Osteoblast (primary cell): Measurements from ENCODE around the gene EHBP1. TPM values are rescaled to one million over a fixed set of nuclear protein-coding genes. Genes with fewer than 3 reads are reported as not detected.

Source experiments
- DNase-seq: peaks from one replicate; pipeline ENCODE4 v3.0.0; 2011; ENCODE audit warnings: low spot score, mixed read lengths; ENCODE audit not compliant: insufficient read length; ENCODE audit errors: missing footprints
- H2AFZ ChIP-seq: 2 replicates; pipeline ENCODE4 v1.6.0; 2011; ENCODE audit warnings: mild to moderate bottlenecking, low read length
- H3K27ac ChIP-seq: 2 replicates; pipeline ENCODE4 v1.5.1; 2011; ENCODE audit warnings: mild to moderate bottlenecking, low read depth, low read length, moderate library complexity
- H3K27me3 ChIP-seq: 2 replicates; pipeline ENCODE4 v1.6.0; 2012; ENCODE audit warnings: mild to moderate bottlenecking, control low read depth, inconsistent platforms, low read length, moderate library complexity; ENCODE audit not compliant: insufficient read depth
- H3K36me3 ChIP-seq: 2 replicates; pipeline ENCODE4 v1.5.1; 2011; ENCODE audit warnings: mild to moderate bottlenecking, low read length, control low read depth, moderate library complexity; ENCODE audit not compliant: insufficient read depth
- H3K4me1 ChIP-seq: 2 replicates; pipeline ENCODE4 v1.5.1; 2011; ENCODE audit warnings: mild to moderate bottlenecking, low read length, control low read depth, moderate library complexity; ENCODE audit not compliant: insufficient read depth
- H3K4me2 ChIP-seq: 2 replicates; pipeline ENCODE4 v1.6.0; 2011; ENCODE audit warnings: mild to moderate bottlenecking, low read length; ENCODE audit not compliant: insufficient read depth
- H3K4me3 ChIP-seq: fragments of 200-600 bp; sonication (generic); 3 replicates; pipeline ENCODE4 v1.5.1; 2012; ENCODE audit warnings: mild to moderate bottlenecking, low read length, inconsistent platforms; ENCODE audit not compliant: insufficient read depth
- H3K79me2 ChIP-seq: 2 replicates; pipeline ENCODE4 v1.6.0; 2012; ENCODE audit warnings: mild to moderate bottlenecking, low read length, control low read depth, inconsistent platforms; ENCODE audit not compliant: insufficient read depth
- H3K9me3 ChIP-seq: 2 replicates; pipeline ENCODE4 v1.5.1; 2011; ENCODE audit warnings: low read depth, low read length, control low read depth
- H4K20me1 ChIP-seq: 2 replicates; pipeline ENCODE4 v1.6.0; 2012; ENCODE audit warnings: mild to moderate bottlenecking, low read length, control low read depth; ENCODE audit not compliant: insufficient read depth
- total RNA-seq: library from RNA; depleted of rRNA; stranded (reverse); fragments of >200 nt; gene quantifications from 2 replicates; pipeline ENCODE4 v1.2.3, GENCODE V29; 2012
- TF ChIP-seq, protein P1 (sequence below): IDR thresholded peaks from 2 replicates; pipeline ENCODE4 v1.5.1; 2011; ENCODE audit warnings: mild to moderate bottlenecking, low read depth, low read length, moderate library complexity; ENCODE audit errors: extremely low read depth

Gene EHBP1
- total RNA-seq, 1 donor: 96.3 TPM

DNA sequence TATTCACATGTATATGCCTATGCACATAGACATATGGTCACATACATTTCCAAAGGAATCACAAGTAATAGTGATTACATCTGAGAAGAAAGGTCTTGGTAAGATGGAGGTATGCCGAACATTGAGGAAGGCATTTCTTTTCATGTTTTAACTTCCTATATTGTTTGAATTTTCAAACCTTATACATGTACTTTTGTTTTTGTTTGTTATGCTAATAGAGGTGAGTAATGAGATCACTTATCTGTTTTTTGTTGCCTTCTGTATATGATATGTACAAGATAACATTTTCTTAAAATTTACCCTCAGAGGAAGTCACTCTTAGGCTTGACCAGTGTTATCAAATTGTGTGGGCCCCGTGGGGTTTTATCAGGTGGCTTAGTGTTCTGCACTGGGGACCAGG is 178.6 kb downstream of the EHBP1 start:
- no peak overlapping the region for H3K27ac ChIP-seq
- no peaks in the 10 kb centered on the region for H3K27me3 ChIP-seq
- TF ChIP-seq, protein P1, sequence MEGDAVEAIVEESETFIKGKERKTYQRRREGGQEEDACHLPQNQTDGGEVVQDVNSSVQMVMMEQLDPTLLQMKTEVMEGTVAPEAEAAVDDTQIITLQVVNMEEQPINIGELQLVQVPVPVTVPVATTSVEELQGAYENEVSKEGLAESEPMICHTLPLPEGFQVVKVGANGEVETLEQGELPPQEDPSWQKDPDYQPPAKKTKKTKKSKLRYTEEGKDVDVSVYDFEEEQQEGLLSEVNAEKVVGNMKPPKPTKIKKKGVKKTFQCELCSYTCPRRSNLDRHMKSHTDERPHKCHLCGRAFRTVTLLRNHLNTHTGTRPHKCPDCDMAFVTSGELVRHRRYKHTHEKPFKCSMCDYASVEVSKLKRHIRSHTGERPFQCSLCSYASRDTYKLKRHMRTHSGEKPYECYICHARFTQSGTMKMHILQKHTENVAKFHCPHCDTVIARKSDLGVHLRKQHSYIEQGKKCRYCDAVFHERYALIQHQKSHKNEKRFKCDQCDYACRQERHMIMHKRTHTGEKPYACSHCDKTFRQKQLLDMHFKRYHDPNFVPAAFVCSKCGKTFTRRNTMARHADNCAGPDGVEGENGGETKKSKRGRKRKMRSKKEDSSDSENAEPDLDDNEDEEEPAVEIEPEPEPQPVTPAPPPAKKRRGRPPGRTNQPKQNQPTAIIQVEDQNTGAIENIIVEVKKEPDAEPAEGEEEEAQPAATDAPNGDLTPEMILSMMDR: no peak
- no peaks in the 10 kb centered on the region for H3K9me3 ChIP-seq
- no peaks in the 10 kb centered on the region for H3K79me2 ChIP-seq
- DNase-seq: peak; percentile 79
- H3K4me1 ChIP-seq: peaks cover 10% of the 10 kb centered on the region
- no peak overlapping the region for H3K4me3 ChIP-seq
- no peak overlapping the region for H3K4me2 ChIP-seq
- peaks cover 8% of the 10 kb centered on the region for H4K20me1 ChIP-seq
- no peaks in the 10 kb centered on the region for H3K36me3 ChIP-seq
- no peak overlapping the region for H2AFZ ChIP-seq

DNA sequence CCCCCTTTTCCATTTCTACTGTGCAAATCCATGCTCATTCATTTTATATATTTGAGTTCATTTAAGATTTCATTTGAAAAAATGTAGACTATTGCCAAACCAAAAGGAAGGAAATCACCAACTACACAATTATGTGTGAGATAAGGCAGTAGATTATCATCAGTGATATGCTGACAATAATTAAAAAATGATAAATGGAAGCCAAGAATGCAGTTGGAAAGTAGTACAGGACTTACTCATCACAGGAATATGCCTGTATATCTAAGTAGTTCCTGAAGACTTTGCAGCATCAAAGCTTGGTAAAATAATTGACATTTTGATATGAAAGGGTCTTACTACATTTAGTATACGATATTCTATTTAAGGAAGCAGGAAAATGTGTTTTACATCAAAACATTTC is 179.0 kb downstream of the EHBP1 start:
- Histone ChIP-seq H3K4me1 (peaks cover 10% of the 10 kb centered on the region), H3K4me3 (no peak overlapping the region), H3K9me3 (no peaks in the 10 kb centered on the region), H3K4me2 (no peak overlapping the region), H3K36me3 (no peaks in the 10 kb centered on the region), H3K79me2 (no peaks in the 10 kb centered on the region), H3K27me3 (no peaks in the 10 kb centered on the region), H2AFZ (no peak overlapping the region), H3K27ac (no peak overlapping the region), H4K20me1 (peaks cover 8% of the 10 kb centered on the region)
- TF ChIP-seq, protein P1: no peak
- no peak for DNase-seq

DNA sequence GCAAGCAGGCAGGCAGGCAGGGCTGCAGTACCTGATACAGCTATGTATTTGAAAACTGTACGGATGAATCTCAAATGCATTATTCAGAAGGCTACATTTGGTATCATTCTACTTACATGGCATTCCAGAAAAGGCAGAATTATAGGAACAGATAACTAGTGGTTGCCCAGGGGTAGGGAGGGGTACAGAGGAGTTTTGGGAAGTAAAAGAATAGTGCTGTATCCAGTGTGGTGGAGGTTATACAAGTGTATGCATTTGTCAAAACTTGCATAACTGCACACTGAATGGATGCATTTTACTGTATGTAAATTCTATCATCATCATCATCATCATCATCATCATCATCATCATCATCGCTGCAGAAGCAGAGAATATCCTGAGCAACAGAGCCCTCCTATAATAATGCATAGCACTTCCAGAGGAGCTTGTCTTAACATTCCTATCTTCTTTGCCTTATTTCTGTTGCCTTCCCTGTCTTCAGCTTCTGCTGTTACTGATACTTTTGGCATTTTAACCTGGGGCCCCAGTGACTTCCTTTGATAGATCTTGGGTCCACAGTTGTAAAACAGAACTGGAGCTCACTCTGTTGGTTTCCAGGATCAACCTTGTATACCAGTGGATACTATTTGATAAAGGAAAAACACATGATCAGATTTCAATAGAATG is 189.6 kb downstream of the EHBP1 start:
- H3K4me3 ChIP-seq: no peak overlapping the region
- no peaks in the 10 kb centered on the region for H3K9me3 ChIP-seq
- no peak overlapping the region for H3K4me2 ChIP-seq
- TF ChIP-seq, protein P1: no peak
- H3K36me3 ChIP-seq: peaks cover 3% of the 10 kb centered on the region
- no peak overlapping the region for H3K27ac ChIP-seq
- H3K27me3 ChIP-seq: no peaks in the 10 kb centered on the region
- H3K79me2 ChIP-seq: no peaks in the 10 kb centered on the region
- H2AFZ ChIP-seq: no peak overlapping the region
- DNase-seq: no peak
- H4K20me1 ChIP-seq: peaks cover 4% of the 10 kb centered on the region
- no peaks in the 10 kb centered on the region for H3K4me1 ChIP-seq

DNA sequence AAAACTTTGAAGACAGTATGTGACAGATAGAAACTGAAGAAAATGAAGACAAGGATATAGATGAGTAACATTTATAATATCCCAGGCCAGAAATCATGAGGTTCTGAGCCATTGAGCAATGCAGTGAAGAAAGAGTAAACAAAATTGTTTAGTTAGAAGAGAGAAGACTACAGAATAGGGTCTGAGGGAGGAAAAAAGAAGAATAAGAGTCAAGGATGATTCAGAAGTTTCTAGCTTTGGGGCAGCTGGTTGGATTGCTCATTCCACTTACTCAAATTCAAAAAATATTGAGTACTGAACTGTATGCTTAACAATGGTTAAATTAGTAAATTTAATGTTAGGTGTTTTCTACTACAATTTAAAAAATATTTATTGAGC is 190.1 kb downstream of the EHBP1 start:
- H3K36me3 ChIP-seq: peaks cover 3% of the 10 kb centered on the region
- no peak for DNase-seq
- H3K27ac ChIP-seq: no peak overlapping the region
- H3K79me2 ChIP-seq: no peaks in the 10 kb centered on the region
- H3K4me2 ChIP-seq: no peak overlapping the region
- H3K4me1 ChIP-seq: no peaks in the 10 kb centered on the region
- H4K20me1 ChIP-seq: peaks cover 4% of the 10 kb centered on the region
- H3K27me3 ChIP-seq: no peaks in the 10 kb centered on the region
- no peak overlapping the region for H3K4me3 ChIP-seq
- TF ChIP-seq, protein P1: no peak
- H2AFZ ChIP-seq: no peak overlapping the region
- no peaks in the 10 kb centered on the region for H3K9me3 ChIP-seq
